IMR-90 (cell line): Measurements from ENCODE around the gene SEC24D. TPM values are rescaled to one million over a fixed set of nuclear protein-coding genes. Genes with fewer than 3 reads are reported as not detected.

Experiments used
- ATAC-seq: fragments of 200-7000 bp; cut with Tn5 transposase; 2 replicates; pipeline ENCODE4 v1.9.1; 2020; ENCODE audit warnings: low read depth, mild to moderate bottlenecking, moderate library complexity
- BruUV-seq: library from RNA; stranded (reverse); fragments of 400-500 nt; replicated peaks from 2 replicates; lab custom pipeline; 2021; lab: Mats Ljungman, UMichigan
- CTCF ChIA-PET: fragments of 300-600 bp; formaldehyde crosslinking; extraction: SDS; loops from one replicate; lab custom pipeline; 2021; ENCODE audit warnings: antibody characterized with exemption; lab: Yijun Ruan, JAX
- POLR2A ChIA-PET: fragments of 300-600 bp; sonication (Branson Sonifier 250); formaldehyde crosslinking; loops from one replicate; lab custom pipeline; 2022; ENCODE audit warnings: antibody characterized with exemption; ENCODE audit not compliant: unreplicated experiment; lab: Charles Lee
- DNase-seq: peaks from one replicate; pipeline ENCODE4 v3.0.0; 2013
- H2AFZ ChIP-seq: replicated peaks from 2 replicates; pipeline ENCODE3; 2013; ENCODE audit warnings: low read length, mild to moderate bottlenecking; ENCODE audit not compliant: poor library complexity
- H2AK5ac ChIP-seq: 2 replicates; pipeline ENCODE4 v1.6.1; 2013; ENCODE audit warnings: low read depth, low read length, inconsistent platforms
- H2AK9ac ChIP-seq: replicated peaks from 2 replicates; pipeline ENCODE3; 2013; ENCODE audit warnings: mild to moderate bottlenecking, low read depth, low read length, moderate library complexity; ENCODE audit not compliant: poor library complexity
- H2BK120ac ChIP-seq: 2 replicates; pipeline ENCODE4 v1.6.1; 2013; ENCODE audit warnings: low read depth, low read length, inconsistent platforms
- H2BK15ac ChIP-seq: 3 replicates; pipeline ENCODE4 v1.6.1; 2013; ENCODE audit warnings: low read depth, low read length, inconsistent platforms
- H2BK20ac ChIP-seq: 2 replicates; pipeline ENCODE4 v1.6.1; 2013; ENCODE audit warnings: low read depth, mild to moderate bottlenecking, inconsistent platforms, low read length, moderate library complexity
- H2BK5ac ChIP-seq: 2 replicates; pipeline ENCODE4 v1.6.1; 2013; ENCODE audit warnings: mild to moderate bottlenecking, low read depth, low read length, inconsistent platforms; ENCODE audit not compliant: poor library complexity, severe bottlenecking
- H3K14ac ChIP-seq: replicated peaks from 2 replicates; pipeline ENCODE4 v1.6.1; 2013; ENCODE audit warnings: low read depth, low read length, inconsistent platforms
- H3K18ac ChIP-seq: 2 replicates; pipeline ENCODE4 v1.6.1; 2013; ENCODE audit warnings: low read depth, low read length, control low read depth
- H3K23ac ChIP-seq: 2 replicates; pipeline ENCODE4 v1.6.1; 2013; ENCODE audit warnings: low read depth, low read length, inconsistent platforms
- H3K27ac ChIP-seq: 2 replicates; pipeline ENCODE4 v1.5.1; 2013; ENCODE audit warnings: mild to moderate bottlenecking, control low read depth, low read length; ENCODE audit not compliant: insufficient read depth
- H3K27me3 ChIP-seq: 2 replicates; pipeline ENCODE4 v1.6.1; 2013; ENCODE audit warnings: low read length; ENCODE audit not compliant: control insufficient read depth, insufficient read depth
- H3K36me3 ChIP-seq: 2 replicates; pipeline ENCODE4 v1.6.1; 2013; ENCODE audit warnings: low read length, mixed read lengths; ENCODE audit not compliant: control insufficient read depth, insufficient read depth
- H3K4ac ChIP-seq: 2 replicates; pipeline ENCODE4 v1.6.1; 2013; ENCODE audit warnings: low read depth, low read length, inconsistent platforms
- H3K4me1 ChIP-seq: 2 replicates; pipeline ENCODE4 v1.6.1; 2013; ENCODE audit warnings: low read length, mixed read lengths; ENCODE audit not compliant: control insufficient read depth, insufficient read depth
- H3K4me2 ChIP-seq: 2 replicates; pipeline ENCODE4 v1.6.1; 2013; ENCODE audit warnings: low read depth, mild to moderate bottlenecking, control low read depth, low read length, moderate library complexity
- H3K4me3 ChIP-seq: 2 replicates; pipeline ENCODE4 v1.5.1; 2013; ENCODE audit warnings: low read depth, mild to moderate bottlenecking, control low read depth, low read length, moderate library complexity; ENCODE audit not compliant: insufficient read depth
- H3K56ac ChIP-seq: 2 replicates; pipeline ENCODE4 v1.6.1; 2013; ENCODE audit warnings: low read length, inconsistent platforms; ENCODE audit not compliant: insufficient read depth; ENCODE audit errors: extremely low read depth
- H3K79me1 ChIP-seq, 2 experiments: 2 replicates each; pipeline ENCODE4 v1.6.1; 2013; ENCODE audit warnings: low read length in 2 of 2, inconsistent platforms in 1 of 2, low read depth in 1 of 2
- H3K9ac ChIP-seq: 2 replicates; pipeline ENCODE4 v1.6.1; 2013; ENCODE audit warnings: low read depth, low read length, control low read depth
- H3K9me1 ChIP-seq: 2 replicates; pipeline ENCODE4 v1.6.1; 2013; ENCODE audit warnings: low read length, inconsistent platforms; ENCODE audit not compliant: insufficient read depth
- H3K9me3 ChIP-seq: 2 replicates; pipeline ENCODE4 v1.6.1; 2013; ENCODE audit warnings: low read length; ENCODE audit not compliant: control insufficient read depth, insufficient read depth
- H4K20me1 ChIP-seq: 2 replicates; pipeline ENCODE4 v1.6.1; 2013; ENCODE audit warnings: low read length, inconsistent platforms; ENCODE audit not compliant: insufficient read depth
- H4K5ac ChIP-seq: 2 replicates; pipeline ENCODE4 v1.6.1; 2013; ENCODE audit warnings: mild to moderate bottlenecking, low read depth, low read length, control low read depth
- H4K8ac ChIP-seq, 2 experiments: 2 replicates each; pipeline ENCODE4 v1.6.1; 2013; ENCODE audit warnings: low read depth in 2 of 2, low read length in 2 of 2, control low read depth in 1 of 2, inconsistent platforms in 1 of 2
- H4K91ac ChIP-seq: 2 replicates; pipeline ENCODE4 v1.6.1; 2013; ENCODE audit warnings: low read depth, low read length, inconsistent platforms; ENCODE audit not compliant: insufficient read depth
- CHD1 ChIP-seq: IDR thresholded peaks from 2 replicates; pipeline ENCODE4 v1.6.1; 2012; ENCODE audit warnings: low read depth, low read length, improper control_type of control experiment
- ELK1 ChIP-seq: fragments of 150-350 bp; IDR thresholded peaks from 2 replicates; pipeline ENCODE4 v1.6.1; 2016; ENCODE audit warnings: low read depth, mild to moderate bottlenecking, low read length, moderate library complexity, borderline replicate concordance
- FOS ChIP-seq: fragments of 150-350 bp; IDR thresholded peaks from 2 replicates; pipeline ENCODE4 v1.6.1; 2016; ENCODE audit warnings: low read depth, low read length
- MAFK ChIP-seq: IDR thresholded peaks from 2 replicates; pipeline ENCODE4 v1.6.1; 2012; ENCODE audit warnings: low read depth, low read length, improper control_type of control experiment
- MAZ ChIP-seq: IDR thresholded peaks from 2 replicates; pipeline ENCODE4 v1.6.1; 2012; ENCODE audit warnings: low read depth, mild to moderate bottlenecking, low read length, improper control_type of control experiment, moderate library complexity, borderline replicate concordance
- MXI1 ChIP-seq: IDR thresholded peaks from 2 replicates; pipeline ENCODE4 v1.6.1; 2012; ENCODE audit warnings: low read depth, mild to moderate bottlenecking, low read length, moderate library complexity, borderline replicate concordance
- NFE2L2 ChIP-seq: fragments of 150-350 bp; IDR thresholded peaks from 2 replicates; pipeline ENCODE4 v1.6.1; 2016; ENCODE audit warnings: low read depth, mild to moderate bottlenecking, low read length
- POLR2A ChIP-seq: IDR thresholded peaks from 2 replicates; pipeline ENCODE4 v1.6.1; 2012; ENCODE audit warnings: mild to moderate bottlenecking, low read depth, low read length
- RCOR1 ChIP-seq: IDR thresholded peaks from 2 replicates; pipeline ENCODE4 v1.6.1; 2012; ENCODE audit warnings: mild to moderate bottlenecking, low read length, improper control_type of control experiment; ENCODE audit not compliant: insufficient replicate concordance
- RFX5 ChIP-seq: IDR thresholded peaks from 2 replicates; pipeline ENCODE4 v1.8.0; 2012; ENCODE audit warnings: low read depth, mild to moderate bottlenecking, low read length, moderate library complexity
- USF2 ChIP-seq: fragments of 150-350 bp; IDR thresholded peaks from 2 replicates; pipeline ENCODE4 v1.6.1; 2017; ENCODE audit warnings: mild to moderate bottlenecking, antibody characterized with exemption, low read length, low read depth
- WGBS, 2 experiments: methylation state at CpG; one replicate each; pipeline versions ENCODE4 v1.1.5 to v1.1.7; 2013; ENCODE audit warnings: missing lambda C conversion rate in 2 of 2; ENCODE audit not compliant: insufficient read length in 1 of 2; ENCODE audit errors: extremely low coverage in 2 of 2; 5-methylcytosine and 5-hydroxymethylcytosine counted together
- dilution Hi-C: fragments of 300-500 bp; cut with HindIII; formaldehyde crosslinking; loops from one replicate; pipeline ENCODE4 v1.14.3; 2018; ENCODE audit warnings: low sequenced_read_pairs; ENCODE audit not compliant: unreplicated experiment
- in situ Hi-C: fragments of 300-500 bp; cut with MboI; formaldehyde crosslinking; loops from 3 replicates; pipeline ENCODE4 v1.14.3; 2019; ENCODE audit warnings: low sequenced_read_pairs, inconsistent platforms, mixed read lengths
- intact Hi-C: fragments of 100-400 bp; cut with micrococcal nuclease; formaldehyde crosslinking; loops from 2 replicates; pipeline ENCODE4 v1.10.0; 2022
- polyA plus RNA-seq, 3 experiments: library from polyadenylated mRNA; depleted of rRNA; stranded (reverse); fragments of >200 nt; gene quantifications; 2 replicates each; pipeline ENCODE4 v1.2.3, GENCODE V29; 2012; ENCODE audit warnings: low replicate concordance in 1 of 3
- total RNA-seq: library from RNA; depleted of rRNA; stranded (reverse); fragments of >200 nt; gene quantifications from 2 replicates; pipeline ENCODE4 v1.2.3, GENCODE V29; 2012

SEC24D gene
- total and polyA plus RNA-seq, 2 of the 4 experiments (the other 2 are of a cell fraction), result 93.2 to 111 TPM

GRCh38 chr4:118753685-118754084 lies 82.2 kb downstream of the SEC24D start:
- peak overlapping the region; percentile 69 for H2BK5ac ChIP-seq
- no peaks in the 10 kb centered on the region for H3K27me3 ChIP-seq
- H3K14ac ChIP-seq, result no peak overlapping the region
- H2BK20ac ChIP-seq, result no peak overlapping the region
- intact Hi-C loops, result no loop called here
- peaks cover 38% of the 10 kb centered on the region for H3K36me3 ChIP-seq
- no peak overlapping the region for H3K4me3 ChIP-seq
- H2BK120ac ChIP-seq, result no peak overlapping the region
- peaks cover 18% of the 10 kb centered on the region for H3K4me1 ChIP-seq
- BruUV-seq, result no TSS peak
- no peaks in the 10 kb centered on the region for H3K9me3 ChIP-seq
- no peak overlapping the region for H3K18ac ChIP-seq
- no peak for DNase-seq
- H3K27ac ChIP-seq, result no peak overlapping the region
- no peak overlapping the region for H4K5ac ChIP-seq
- no peak overlapping the region for H2AK5ac ChIP-seq
- H3K23ac ChIP-seq, result no peak overlapping the region
- no peak overlapping the region for H4K8ac ChIP-seq
- peaks cover 22 to 53% of the 10 kb centered on the region in 2 experiments for H3K79me1 ChIP-seq
- no peak for ATAC-seq
- dilution Hi-C loops, result no loop called here
- no peak overlapping the region for H4K91ac ChIP-seq
- peaks cover 25% of the 10 kb centered on the region; the same call in 1 of the 2 replicates for H4K20me1 ChIP-seq
- ChIA-PET CTCF (interaction anchor here (0.6 kb wide), 1 partner anchor 121 kb away, joined by 3 read pairs; no protein-coding TSS in a partner anchor), POLR2A (no interaction called here)
- in situ Hi-C loops, result no loop called here
- H2AK9ac ChIP-seq, result no peak overlapping the region
- H3K56ac ChIP-seq, result no peak overlapping the region
- TF ChIP-seq MAFK, result no peak
- TF ChIP-seq USF2, result no peak
- TF ChIP-seq MAZ, result no peak
- no peak for TF ChIP-seq FOS
- TF ChIP-seq NFE2L2, result no peak
- TF ChIP-seq MXI1, result no peak
- no peak for TF ChIP-seq RFX5
- no peak for TF ChIP-seq RCOR1
- no peak for TF ChIP-seq ELK1
- TF ChIP-seq CHD1, result no peak
- TF ChIP-seq POLR2A, result no peak
- H2BK15ac ChIP-seq, result no peak overlapping the region
- no peak overlapping the region for H3K9ac ChIP-seq
- H3K4me2 ChIP-seq, result peak overlapping the region; percentile 15; the same call in 1 of the 2 replicates
- H2AFZ ChIP-seq, result no peak overlapping the region
- no peak overlapping the region for H3K4ac ChIP-seq
- peaks cover 14% of the 10 kb centered on the region for H3K9me1 ChIP-seq
- 86% methylated on average over 1 of the region's 1 CpG; no CpG with 5 or more reads in 1 of the 2 experiments for WGBS, 2 experiments
